Coronary artery (tissue), 2 donors: ENCODE measurements around the gene KCNB1.

Experiments
- DNase-seq: peaks from one replicate; pipeline ENCODE4 v3.0.0-alpha.2; 2017; ENCODE audit warnings: low spot score
- H3K27ac ChIP-seq, 2 donors: fragments of 200-600 bp; sonication (generic); one replicate each; pipeline ENCODE4 v1.5.1; 2016 to 2019
- H3K4me3 ChIP-seq: fragments of 200-600 bp; sonication (generic); 2 replicates; pipeline ENCODE4 v1.5.1; 2016; ENCODE audit warnings: mild to moderate bottlenecking, moderate library complexity
- CTCF ChIP-seq: fragments of 200-600 bp; sonication (generic); IDR thresholded peaks from one replicate; pipeline ENCODE4 v1.5.1; 2019; ENCODE audit warnings: antibody characterized with exemption

Gene KCNB1

DNA sequence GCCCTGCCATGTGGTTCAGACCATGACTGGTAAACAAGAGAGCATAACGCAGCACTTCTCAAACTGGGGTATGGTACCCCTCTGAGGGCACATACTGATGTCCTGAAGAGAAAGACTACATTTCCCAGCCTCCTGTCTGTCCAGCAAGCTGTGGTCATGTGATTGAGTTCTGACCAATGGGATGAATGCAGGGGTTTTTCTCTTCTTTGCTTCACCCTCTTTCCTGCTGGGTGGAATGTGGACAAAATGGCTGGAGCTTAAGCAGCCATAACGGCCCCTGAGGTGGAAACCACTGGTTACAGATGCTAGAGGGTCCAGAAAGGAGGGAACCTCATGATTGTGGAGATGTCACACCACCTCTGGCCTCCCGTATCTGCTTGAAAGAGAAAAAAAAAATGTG lies 19.4 kb upstream of the KCNB1 start:
- no peak for DNase-seq
- Histone ChIP-seq H3K4me3 (no peak overlapping the region), H3K27ac (no peak overlapping the region)
- TF ChIP-seq CTCF = no peak

DNA sequence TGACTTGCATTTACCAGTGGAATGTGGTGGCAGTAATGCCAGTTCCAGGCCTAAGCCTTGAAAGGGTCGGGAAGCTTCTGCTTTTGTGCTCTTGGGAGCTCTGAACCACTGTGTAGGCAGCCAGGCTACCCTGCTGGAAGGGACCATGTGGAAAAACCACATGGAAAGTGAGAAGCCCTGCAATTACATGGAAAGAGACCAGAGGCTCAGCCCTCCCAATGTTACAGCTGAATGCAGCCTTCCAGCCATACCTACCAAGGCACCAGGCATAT lies 14.9 kb upstream of the KCNB1 start:
- Histone ChIP-seq H3K4me3 (no peak overlapping the region), H3K27ac (no peak overlapping the region)
- no peak for TF ChIP-seq CTCF
- DNase-seq = no peak

DNA sequence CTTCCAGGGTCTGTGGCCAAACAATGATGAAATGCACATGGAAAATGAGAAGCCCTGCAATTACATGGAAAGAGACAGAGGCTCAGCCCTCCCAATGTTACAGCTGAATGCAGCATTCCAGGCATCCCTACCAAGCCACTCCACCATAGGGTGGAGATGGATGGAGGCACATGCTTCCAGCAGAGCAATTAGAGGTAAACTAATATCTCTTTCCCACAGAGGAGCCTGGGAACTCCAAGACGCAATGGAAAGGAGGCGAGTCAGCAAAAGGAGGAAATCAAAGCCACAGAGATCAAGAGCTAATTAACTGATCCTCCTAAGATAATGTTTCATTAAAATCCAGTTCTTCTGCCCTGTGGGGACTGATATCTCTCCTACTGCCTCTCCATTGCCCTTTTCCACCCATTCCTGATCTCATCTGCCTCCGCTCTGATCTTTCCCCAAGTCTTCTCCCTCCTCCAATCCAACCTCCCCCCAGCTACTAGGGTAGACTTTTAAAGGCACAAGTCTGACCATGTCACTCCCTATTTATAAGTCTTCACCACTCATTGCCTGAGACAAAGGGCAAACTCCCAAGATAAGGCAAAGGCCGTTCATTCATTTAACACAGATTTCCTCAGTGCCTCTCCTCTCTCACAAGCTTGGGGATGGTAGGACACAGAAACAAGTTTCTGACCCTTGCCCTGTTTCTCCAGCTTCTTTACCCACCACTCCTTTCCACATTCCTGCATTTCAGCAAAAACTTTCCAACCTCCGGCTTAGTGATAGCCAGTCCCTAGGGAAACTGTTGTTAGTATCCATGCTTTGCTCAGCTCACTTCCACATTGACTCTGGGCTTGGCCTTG lies 14.3 kb upstream of the KCNB1 start:
- Histone ChIP-seq H3K4me3 (no peak overlapping the region), H3K27ac (no peak overlapping the region)
- no peak for TF ChIP-seq CTCF
- DNase-seq = no peak

DNA sequence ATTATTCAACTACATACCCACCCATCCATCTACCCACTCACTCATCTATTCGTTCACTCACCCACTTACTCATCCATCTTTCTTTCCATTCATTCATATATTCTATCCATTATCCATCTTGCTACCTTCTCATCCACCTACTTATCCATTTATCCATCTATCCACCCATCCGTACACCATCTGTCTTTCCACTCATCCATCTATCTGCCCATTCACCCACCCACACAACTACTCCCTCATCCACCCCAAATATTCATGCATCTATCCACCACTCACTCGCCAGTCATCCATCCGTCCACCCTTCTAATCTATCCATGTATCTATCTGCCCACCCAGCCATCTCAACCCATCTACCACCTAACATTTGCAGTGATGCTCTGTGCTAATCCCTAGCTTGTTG lies 13.6 kb upstream of the KCNB1 start:
- no peak for TF ChIP-seq CTCF
- no peak overlapping the region for H3K27ac ChIP-seq
- no peak for DNase-seq
- no peak overlapping the region for H3K4me3 ChIP-seq

- Histone ChIP-seq H3K27ac (no peak overlapping the region), H3K4me3 (no peak overlapping the region)
- no peak for DNase-seq
- TF ChIP-seq CTCF = no peak
These were observed 8.2 kb upstream of the KCNB1 start for GRCh38 chr20:49490689-49491088.

DNA sequence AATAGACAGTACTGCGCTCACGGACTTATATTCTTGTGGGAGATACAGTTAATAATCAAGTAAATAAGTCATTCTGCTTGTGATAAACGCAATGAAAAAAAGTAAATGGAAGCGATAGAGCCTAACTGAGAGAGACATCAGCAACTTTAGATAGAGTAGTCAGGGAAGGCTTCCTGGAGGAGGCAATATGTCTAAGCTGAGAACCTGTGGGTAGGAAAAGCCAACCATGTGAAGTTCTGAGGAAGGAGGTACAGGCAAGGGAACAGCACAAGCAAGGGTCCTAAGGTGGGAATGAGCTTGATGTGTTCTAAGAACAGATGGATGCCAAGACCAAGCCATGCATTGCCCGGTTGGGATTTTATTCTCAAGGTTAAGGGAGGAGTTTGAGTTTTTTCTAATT lies 7.2 kb upstream of the KCNB1 start:
- TF ChIP-seq CTCF = no peak
- Histone ChIP-seq H3K27ac (no peak overlapping the region), H3K4me3 (no peak overlapping the region)
- DNase-seq = no peak

DNA sequence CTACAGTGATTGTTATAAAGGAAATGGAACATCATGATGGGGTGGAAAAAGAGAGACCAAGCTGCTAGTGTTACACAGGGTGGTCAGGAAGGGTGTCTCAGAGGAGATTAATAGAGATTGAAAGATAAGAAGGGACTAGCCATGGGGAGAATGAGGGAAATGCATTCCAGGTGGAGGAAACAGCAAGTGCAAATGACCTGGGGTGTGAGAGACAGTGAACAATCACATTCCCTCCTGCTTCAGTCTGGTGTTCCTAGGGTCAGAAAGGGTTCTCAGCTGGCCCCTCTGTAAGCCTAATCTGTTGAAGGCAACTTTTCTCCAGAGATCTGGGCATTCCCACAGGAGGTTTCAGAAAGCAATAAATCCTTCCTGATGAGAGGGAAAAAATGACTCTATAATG lies 3.6 kb upstream of the KCNB1 start:
- DNase-seq = no peak
- H3K27ac ChIP-seq = no peak overlapping the region
- H3K4me3 ChIP-seq = no peak overlapping the region
- TF ChIP-seq CTCF = no peak
